GM12878 (cell line): ENCODE measurements around the gene DAD1. TPM values are rescaled to one million over a fixed set of nuclear protein-coding genes. Genes with fewer than 3 reads are reported as not detected.

Experiments used
- ATF2 ChIP-seq: IDR thresholded peaks from 2 replicates; pipeline ENCODE4 v1.6.1; 2012; ENCODE audit warnings: low read length, inconsistent platforms
- BCLAF1 ChIP-seq: fragments of 450-650 bp; IDR thresholded peaks from 2 replicates; pipeline ENCODE4 v1.6.1; 2017; ENCODE audit warnings: antibody characterized with exemption, mild to moderate bottlenecking, moderate library complexity
- EED ChIP-seq: sonication (generic); IDR thresholded peaks from 2 replicates; pipeline ENCODE4 v1.6.1; 2016; ENCODE audit warnings: antibody characterized with exemption, low read depth
- ELK1 ChIP-seq: IDR thresholded peaks from 2 replicates; pipeline ENCODE4 v1.6.1; 2012; ENCODE audit warnings: low read depth, low read length, improper control_type of control experiment
- ESRRA ChIP-seq: IDR thresholded peaks from 2 replicates; pipeline ENCODE4 v1.6.1; 2012; ENCODE audit warnings: mild to moderate bottlenecking, low read length, improper control_type of control experiment
- FOS ChIP-seq: IDR thresholded peaks from 3 replicates; pipeline ENCODE4 v1.6.1; 2011; ENCODE audit warnings: borderline replicate concordance; ENCODE audit not compliant: insufficient read length; ENCODE audit errors: extremely low read depth
- HDAC6 ChIP-seq: fragments of 200-600 bp; sonication (generic); IDR thresholded peaks from one replicate; pipeline ENCODE4 v1.8.0; 2017; ENCODE audit warnings: antibody characterized with exemption; ENCODE audit not compliant: unreplicated experiment
- PAX5 ChIP-seq: IDR thresholded peaks from 2 replicates; pipeline ENCODE4 v1.6.1; 2011; ENCODE audit warnings: low read depth, low read length, borderline replicate concordance
- RELA ChIP-seq: fragments of 450-650 bp; IDR thresholded peaks from 2 replicates; pipeline ENCODE4 v1.8.0; 2014; ENCODE audit warnings: borderline replicate concordance; ENCODE audit not compliant: partially characterized antibody
- RUNX3 ChIP-seq: IDR thresholded peaks from 2 replicates; pipeline ENCODE4 v1.6.1; 2012; ENCODE audit warnings: low read length, inconsistent platforms
- SPI1 ChIP-seq: IDR thresholded peaks from 2 replicates; pipeline ENCODE4 v1.6.1; 2011; ENCODE audit warnings: low read depth, mild to moderate bottlenecking, low read length, moderate library complexity, borderline replicate concordance; ENCODE audit not compliant: insufficient read depth
- SREBF2 ChIP-seq: IDR thresholded peaks from 2 replicates; pipeline ENCODE4 v1.6.1; 2012; ENCODE audit warnings: mild to moderate bottlenecking, low read length
- SRF ChIP-seq, 2 experiments: IDR thresholded peaks; 2 replicates each; pipeline ENCODE4 v1.6.1; 2011; ENCODE audit warnings: low read depth in 2 of 2, low read length in 2 of 2, mild to moderate bottlenecking in 1 of 2, moderate library complexity in 1 of 2
- ZNF687 ChIP-seq: fragments of 450-650 bp; IDR thresholded peaks from 2 replicates; pipeline ENCODE4 v1.6.1; 2017; ENCODE audit warnings: mild to moderate bottlenecking, moderate library complexity
- ZZZ3 ChIP-seq: IDR thresholded peaks from 2 replicates; pipeline ENCODE4 v1.6.1; 2011; ENCODE audit warnings: low read depth; ENCODE audit not compliant: control insufficient read depth, insufficient read length
- polyA plus RNA-seq, 11 experiments: library from polyadenylated mRNA; depleted of rRNA in 4 of 11; unstranded in 6 of 11; stranded (reverse) in 5 of 11; fragments of >200 nt; fragmentation: Nextera tagmentation in 4 of 11; fragmentation: Illumina TruSeq in 1 of 11; extraction: Ambion mirVana in 4 of 11; extraction: Trizol in 1 of 11; gene quantifications; 1 replicate in 1 of 11; 2 replicates in 10 of 11; pipeline versions ENCODE4 v1.2.1 to v1.2.3, GENCODE V29; 2011 to 2016; ENCODE audit warnings: inconsistent platforms in 2 of 11, missing spikeins in 2 of 11, low read depth in 1 of 11
- total RNA-seq, 4 experiments: library from RNA; depleted of rRNA in 3 of 4; stranded (reverse); fragments of >200 nt in 3 of 4; fragmentation: Illumina TruSeq in 1 of 4; extraction: Trizol in 1 of 4; gene quantifications; 2 replicates each; pipeline versions ENCODE4 v1.2.1 to v1.2.3, GENCODE V29; 2013 to 2021

The DAD1 gene
- total and polyA plus RNA-seq, 10 of the 15 experiments (the other 5 are each of a cell fraction or from before 2014, with no cell fraction given), result 161 to 920 (median 319) TPM

- TF ChIP-seq ZNF687 (peak; percentile 86), SREBF2 (no peak), ESRRA (no peak), ZZZ3 (no peak), ELK1 (0 out of 2 replicates have a peak, but pooled peaks have one; percentile 28), BCLAF1 (no peak), RUNX3 (no peak), RELA (no peak), PAX5 (peak; percentile 60; the same call in 1 of the 2 replicates), SRF (IDR thresholded peaks at IDR 0.05; ENCODE audit: low read depth in 2 of 2, low read length in 2 of 2) (peak in 1 of 2 experiments; percentile 78; a peak in 2 of 4 replicates), HDAC6 (no peak), EED (peak; percentile 96), SPI1 (no peak), ATF2 (no peak), FOS (no peak)
Measured at GRCh38 chr14:22561661-22562579, 27.1 kb downstream of the DAD1 start (continued).
